IPS-NIHi7 (cell line): ENCODE results near the gene NFKB1.

Source experiments
- DNase-seq: peaks from one replicate; pipeline ENCODE4 v3.0.0; 2012; ENCODE audit warnings: mixed read lengths; ENCODE audit errors: extremely low spot score

NFKB1 gene

DNA sequence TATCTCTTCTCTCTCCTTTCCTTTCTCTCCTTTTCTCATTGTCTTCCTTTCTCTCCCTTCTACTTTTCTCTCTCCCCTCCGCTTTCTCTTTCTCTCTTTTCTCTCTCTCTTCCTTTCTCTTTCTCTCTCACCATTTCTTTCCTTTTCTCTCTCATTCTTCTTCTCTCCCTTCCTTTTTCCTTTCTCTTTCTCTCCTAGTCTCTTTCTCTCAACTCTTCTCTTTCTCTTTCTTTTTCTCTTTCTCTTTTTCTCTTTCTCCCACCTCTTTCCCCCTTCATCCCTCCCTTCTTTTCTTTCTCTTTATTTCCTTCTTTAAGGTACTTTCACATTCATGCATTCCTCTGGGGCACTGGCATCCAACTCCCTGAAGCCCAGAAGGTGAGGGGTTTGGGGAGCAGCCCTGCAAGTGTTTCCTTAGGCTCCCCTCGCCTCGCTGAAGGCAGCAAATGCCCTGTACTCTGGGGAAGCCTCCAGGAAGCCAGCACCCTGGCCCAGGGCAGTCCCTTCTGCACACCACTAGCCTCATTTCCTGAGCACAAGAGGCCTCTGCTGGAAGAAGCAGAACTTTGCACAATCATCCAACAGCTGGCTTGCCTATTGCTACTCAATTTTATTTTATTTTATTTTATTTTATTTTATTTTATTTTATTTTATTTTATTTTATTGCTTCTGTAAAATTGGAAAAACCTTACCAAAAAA lies 124.2 kb downstream of the NFKB1 start:
- DNase-seq, result peak; percentile 61

- no peak for DNase-seq
Measured at GRCh38 chr4:102627831-102628523, 126.8 kb downstream of the NFKB1 start.

DNA sequence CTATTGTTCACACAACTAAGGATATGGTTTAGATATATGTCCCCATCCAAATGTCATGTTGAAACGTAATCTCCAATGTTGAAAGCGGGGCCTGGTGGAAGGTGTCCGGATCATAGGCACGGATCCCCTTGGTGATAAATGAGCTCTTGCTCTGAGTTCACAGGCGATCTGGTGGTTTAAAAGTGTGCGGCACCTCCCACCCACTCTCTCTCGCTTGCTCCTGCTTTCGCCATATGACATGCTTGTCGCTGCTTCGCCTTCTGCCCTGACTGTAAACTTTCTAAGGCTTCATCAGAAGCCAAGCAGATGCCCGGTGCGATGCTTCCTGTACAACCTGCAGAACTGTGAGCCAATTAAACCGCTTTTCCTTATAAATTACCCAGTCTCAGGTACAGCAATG lies 128.5 kb downstream of the NFKB1 start:
- DNase-seq, result no peak

DNA sequence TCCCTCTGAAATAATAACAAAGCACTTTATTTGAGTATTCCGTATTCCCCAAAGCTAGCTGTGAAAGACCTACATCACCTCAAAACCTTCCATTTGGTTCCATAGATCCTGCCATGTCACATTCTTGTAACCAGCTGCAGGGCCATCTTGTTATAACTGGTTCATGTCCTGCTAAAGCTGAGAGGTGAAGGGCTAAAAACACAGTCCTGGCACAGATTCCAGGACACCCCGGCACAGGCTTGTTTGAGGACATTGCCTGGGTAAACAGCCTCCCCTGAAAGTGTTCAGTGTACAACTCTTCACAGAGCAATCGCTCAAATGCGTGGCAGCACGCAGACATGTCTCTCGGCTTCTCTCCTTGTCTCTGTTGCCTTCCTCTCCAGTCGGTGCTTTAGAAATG lies 130.5 kb downstream of the NFKB1 start:
- no peak for DNase-seq

GRCh38 chr4:102632241-102633065 lies 131.3 kb downstream of the NFKB1 start:
- no peak for DNase-seq

DNA sequence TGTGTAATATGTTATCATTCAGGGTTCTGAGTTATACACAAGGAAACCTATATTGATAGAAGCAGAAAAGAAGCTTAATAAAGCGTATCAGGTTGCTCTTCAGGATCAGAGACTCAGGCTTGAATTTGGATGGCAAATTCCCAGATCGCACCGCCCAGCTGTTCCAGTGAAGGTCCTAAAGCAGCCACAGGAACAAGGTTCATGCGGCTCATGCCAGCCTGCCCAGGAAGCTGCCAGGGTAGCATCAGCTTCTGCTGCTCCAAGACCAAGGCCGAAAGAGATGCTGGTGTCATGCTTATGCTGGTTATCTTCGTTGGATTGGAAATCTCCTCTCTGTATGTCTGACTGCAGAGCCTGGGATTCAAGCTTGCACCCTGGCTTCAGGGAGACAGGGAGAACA lies 131.9 kb downstream of the NFKB1 start:
- DNase-seq, result no peak

- DNase-seq, result no peak
Measured at GRCh38 chr4:102637391-102637790, 136.2 kb downstream of the NFKB1 start.

DNA sequence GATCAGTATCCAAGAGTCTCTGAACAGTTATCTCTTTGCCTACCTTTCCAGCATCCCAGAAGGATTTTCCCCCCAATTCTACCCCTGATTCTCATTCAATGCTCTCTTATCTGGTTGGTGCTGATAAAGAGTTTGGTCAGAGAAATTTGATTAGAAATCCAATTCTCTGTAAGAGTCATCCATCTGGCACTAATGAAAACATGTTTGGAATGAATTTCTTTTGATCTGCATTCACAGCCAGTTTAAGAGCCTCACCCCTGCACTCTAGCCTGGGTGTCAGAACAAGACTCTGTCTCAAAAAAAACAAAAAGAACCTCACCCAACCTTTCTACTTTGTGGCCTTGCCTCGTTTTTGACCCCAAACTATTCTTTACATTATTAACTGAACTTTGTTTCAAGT lies 137.5 kb downstream of the NFKB1 start:
- no peak for DNase-seq

GRCh38 chr4:102639598-102639997 lies 138.4 kb downstream of the NFKB1 start:
- no peak for DNase-seq

DNA sequence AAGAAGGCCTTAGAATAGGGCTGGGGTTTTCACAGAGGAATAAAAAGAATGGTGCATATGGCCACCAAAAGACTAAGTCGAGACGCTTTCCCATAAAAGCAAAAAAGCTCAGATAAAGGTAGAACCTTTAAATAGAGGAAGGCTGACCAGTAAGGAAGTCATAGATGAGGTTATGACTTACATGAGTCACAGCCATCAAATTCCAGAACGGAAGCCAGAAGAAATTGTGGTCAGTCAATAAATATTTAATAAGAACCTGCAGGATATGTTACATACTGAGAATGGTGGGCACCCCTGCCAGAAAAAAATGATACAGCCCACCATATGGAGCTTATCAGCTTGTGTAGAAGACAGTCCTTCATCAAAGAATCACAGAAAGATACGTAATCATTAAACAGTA lies 139.5 kb downstream of the NFKB1 start:
- DNase-seq, result no peak

- DNase-seq, result no peak
Measured at GRCh38 chr4:102641793-102642192, 140.6 kb downstream of the NFKB1 start.

GRCh38 chr4:102642631-102643298 lies 141.6 kb downstream of the NFKB1 start:
- DNase-seq, result no peak

DNA sequence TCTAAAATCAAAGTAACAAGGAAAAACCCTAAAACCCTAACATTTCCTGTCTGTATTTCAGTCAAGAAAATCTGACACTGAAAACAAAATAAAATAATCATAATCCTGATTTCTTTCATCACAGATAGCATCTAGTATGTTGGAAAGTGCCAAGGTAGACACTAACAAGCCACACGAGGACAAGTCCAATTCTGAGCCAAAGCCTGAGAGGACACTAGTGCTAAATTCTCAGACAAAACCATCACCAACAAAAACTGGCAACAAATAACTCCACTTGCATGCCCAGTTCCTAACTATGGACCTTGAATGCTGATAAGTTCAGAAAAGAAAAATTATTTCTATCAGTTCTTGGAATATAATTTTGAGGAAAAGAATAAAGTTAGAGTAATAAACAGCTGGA lies 146.0 kb downstream of the NFKB1 start:
- no peak for DNase-seq

- no peak for DNase-seq
Measured at GRCh38 chr4:102657206-102657605, 156.0 kb downstream of the NFKB1 start.

DNA sequence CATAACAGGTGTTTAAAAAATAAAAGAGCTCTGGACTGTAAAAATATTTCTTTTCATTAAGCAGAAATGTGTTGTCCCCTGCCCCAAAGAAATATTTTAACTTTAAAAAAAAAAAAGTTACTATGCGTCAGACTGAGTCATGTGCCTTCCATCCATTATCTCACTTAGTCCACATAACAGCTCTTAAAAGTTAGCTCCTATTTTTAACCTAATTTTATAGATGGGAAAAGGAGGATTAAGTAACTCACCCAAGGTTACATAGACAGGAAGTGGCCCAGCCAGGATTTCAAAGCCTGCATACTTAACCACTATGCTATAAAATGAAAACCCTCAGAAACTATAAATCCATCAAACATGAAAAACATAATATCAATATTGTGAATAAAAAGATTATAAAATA lies 161.9 kb downstream of the NFKB1 start:
- no peak for DNase-seq

GRCh38 chr4:102665527-102665926 lies 164.4 kb downstream of the NFKB1 start:
- no peak for DNase-seq
